Effector CD8-positive, alpha-beta T cell (primary cell): ENCODE measurements around the gene FAM3C.

Experiments
- DNase-seq: peaks from one replicate; lab custom pipeline; 2025; lab: John Stamatoyannopoulos, UW

Gene FAM3C

GRCh38 chr7:121300685-121301420 lies 95.3 kb downstream of the FAM3C start:
- DNase-seq = no peak
